HG02571 (cell line): Measurements from ENCODE around the gene CSGALNACT2.
"Not testable (repeated sequence)": the region's sequence is repeated elsewhere in the genome, so short reads cannot be mapped to it uniquely, and the experiment has no call there.

Source experiments
- ATAC-seq: cut with Tn5 transposase; IDR thresholded peaks from one replicate; pipeline ENCODE4 v1.9.1; 2021; ENCODE audit warnings: mild to moderate bottlenecking, moderate library complexity; ENCODE audit not compliant: unreplicated experiment

The CSGALNACT2 gene

DNA sequence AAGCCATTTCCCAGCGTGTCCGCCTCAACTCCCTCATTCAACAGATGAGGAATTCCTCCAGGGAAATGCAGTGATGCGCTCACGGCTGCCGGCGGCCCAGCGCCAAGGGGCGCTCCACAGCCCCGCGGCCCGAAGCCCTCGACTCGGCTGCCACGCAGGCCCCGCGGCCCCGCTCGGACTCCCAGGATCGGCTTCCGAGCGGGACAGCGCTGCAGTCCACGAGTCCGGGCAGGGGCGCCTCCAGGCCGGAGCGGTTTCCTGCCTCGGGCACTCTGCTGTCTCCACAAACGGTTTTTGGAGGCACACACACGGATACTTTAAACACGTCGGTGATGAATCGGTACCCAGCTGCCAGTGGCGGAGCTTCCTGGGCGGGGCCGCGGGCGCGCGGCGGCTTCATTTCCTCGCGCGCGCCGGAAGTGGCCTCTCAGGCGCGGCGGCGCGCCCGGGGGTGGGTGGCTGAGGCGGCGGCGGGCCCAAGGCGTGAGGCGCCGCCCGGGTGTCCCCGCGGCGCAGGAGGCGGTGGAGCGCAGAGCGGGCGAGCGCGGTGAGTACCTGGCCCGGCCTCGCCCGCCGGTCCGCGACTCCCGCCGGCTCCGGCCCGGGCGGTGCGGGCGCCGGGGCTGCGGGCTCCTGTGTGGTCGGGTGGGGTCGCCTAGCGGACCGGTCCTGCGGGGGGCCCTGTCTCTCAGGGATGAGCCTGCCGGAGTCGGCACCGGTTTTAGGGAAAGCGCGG lies at the start of gene CSGALNACT2:
Gene CSGALNACT2, plus strand, starts transcription at position 425 of the 736 bp plus-strand sequence. CDS start 16,705 bp downstream, outside the sequence.
- peak; percentile 70 for ATAC-seq

GRCh38 chr10:43089519-43089918 lies 48.7 kb upstream of the CSGALNACT2 start:
- no peak for ATAC-seq

- no peak for ATAC-seq
These were observed 48.1 kb upstream of the CSGALNACT2 start for GRCh38 chr10:43090188-43090587.

DNA sequence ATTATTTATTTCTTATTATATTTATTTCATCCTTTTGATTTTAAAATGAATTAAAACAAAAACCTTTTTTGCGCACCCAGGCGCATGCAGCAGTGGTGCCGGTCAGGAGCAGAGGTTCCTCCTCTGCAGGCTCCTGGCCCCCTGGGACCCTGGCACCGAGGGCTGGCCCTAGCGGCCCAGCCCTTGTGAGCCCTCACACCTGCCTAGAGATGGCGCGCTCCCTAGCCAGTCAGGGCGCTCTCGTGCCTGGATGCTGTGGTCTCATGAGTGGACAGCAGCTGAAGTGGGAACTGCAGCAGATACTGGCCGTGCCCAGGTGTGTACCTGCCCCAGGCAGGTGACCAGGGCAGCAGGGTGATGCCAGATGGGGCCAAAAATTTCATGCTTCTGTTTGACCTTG lies 47.6 kb upstream of the CSGALNACT2 start:
- no peak for ATAC-seq

DNA sequence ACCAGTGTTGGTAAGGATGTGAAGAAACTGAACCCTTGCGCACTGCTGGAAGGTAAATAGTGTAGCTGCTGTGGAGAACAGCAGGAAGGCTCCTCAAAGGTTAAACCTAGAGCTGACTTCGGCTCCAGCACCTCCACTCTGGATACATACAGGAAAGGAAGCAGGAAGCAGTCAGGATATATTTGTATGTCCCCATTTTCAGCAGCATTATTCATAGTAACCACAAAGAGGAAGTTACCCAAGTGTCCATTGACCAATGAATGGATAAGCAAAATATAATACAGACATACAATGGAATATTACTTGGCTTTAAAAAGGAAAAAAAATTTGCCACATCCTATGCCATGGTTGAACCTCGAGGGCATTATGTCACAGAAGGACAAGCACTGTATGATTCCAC lies 46.4 kb upstream of the CSGALNACT2 start:
- ATAC-seq, result no peak

GRCh38 chr10:43093423-43094076 lies 44.7 kb upstream of the CSGALNACT2 start:
- no peak for ATAC-seq

DNA sequence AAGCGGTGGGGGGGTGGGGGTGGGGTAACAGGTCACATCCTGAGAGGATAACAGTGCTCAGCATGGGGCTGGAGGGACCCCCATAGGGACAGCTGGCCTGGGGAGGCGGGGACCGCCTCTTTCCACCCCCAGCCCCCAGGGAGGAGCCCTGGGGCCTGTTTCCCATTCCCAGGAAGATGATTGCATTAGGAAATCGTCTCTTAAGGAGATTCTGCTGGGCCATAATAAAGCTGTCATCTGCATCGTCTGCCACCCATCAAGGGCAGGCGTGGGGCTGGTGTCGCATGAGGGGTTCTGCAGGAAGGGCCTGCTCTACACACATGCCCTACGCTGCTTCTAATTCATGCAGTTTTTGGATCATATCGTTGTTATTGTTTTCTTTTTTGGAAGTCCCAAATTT lies 44.2 kb upstream of the CSGALNACT2 start:
- no peak for ATAC-seq

DNA sequence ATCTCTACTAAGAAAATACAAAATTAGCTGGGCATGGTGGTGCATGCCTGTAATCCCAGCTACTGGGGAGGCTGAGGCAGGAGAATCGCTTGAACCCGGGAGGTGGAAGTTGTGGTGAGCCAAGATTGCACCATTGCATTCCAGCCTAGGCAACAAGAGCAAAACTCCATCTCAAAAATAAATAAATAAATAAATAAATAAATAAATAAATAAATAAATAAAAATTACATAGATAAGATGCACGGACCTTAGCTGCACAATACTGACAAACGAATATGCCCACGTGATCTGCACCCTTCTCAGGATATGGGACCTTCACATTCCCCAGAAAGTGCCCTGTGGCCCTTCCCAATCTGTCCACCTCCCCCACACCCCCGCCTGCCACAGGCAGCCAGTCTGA lies 38.9 kb upstream of the CSGALNACT2 start:
- not testable (repeated sequence) for ATAC-seq

- no peak for ATAC-seq
These were observed 38.3 kb upstream of the CSGALNACT2 start for GRCh38 chr10:43099928-43100327.

DNA sequence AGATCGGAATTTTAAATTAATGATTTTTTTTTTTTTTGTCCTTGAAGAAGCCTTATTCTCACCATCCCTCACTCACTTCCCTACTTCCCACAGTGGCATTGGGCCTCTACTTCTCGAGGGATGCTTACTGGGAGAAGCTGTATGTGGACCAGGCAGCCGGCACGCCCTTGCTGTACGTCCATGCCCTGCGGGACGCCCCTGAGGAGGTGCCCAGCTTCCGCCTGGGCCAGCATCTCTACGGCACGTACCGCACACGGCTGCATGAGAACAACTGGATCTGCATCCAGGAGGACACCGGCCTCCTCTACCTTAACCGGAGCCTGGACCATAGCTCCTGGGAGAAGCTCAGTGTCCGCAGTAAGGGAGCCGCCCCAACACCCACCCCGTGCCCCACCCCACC lies 37.9 kb upstream of the CSGALNACT2 start:
- no peak for ATAC-seq

GRCh38 chr10:43102063-43102828 lies 36.0 kb upstream of the CSGALNACT2 start:
- no peak for ATAC-seq

DNA sequence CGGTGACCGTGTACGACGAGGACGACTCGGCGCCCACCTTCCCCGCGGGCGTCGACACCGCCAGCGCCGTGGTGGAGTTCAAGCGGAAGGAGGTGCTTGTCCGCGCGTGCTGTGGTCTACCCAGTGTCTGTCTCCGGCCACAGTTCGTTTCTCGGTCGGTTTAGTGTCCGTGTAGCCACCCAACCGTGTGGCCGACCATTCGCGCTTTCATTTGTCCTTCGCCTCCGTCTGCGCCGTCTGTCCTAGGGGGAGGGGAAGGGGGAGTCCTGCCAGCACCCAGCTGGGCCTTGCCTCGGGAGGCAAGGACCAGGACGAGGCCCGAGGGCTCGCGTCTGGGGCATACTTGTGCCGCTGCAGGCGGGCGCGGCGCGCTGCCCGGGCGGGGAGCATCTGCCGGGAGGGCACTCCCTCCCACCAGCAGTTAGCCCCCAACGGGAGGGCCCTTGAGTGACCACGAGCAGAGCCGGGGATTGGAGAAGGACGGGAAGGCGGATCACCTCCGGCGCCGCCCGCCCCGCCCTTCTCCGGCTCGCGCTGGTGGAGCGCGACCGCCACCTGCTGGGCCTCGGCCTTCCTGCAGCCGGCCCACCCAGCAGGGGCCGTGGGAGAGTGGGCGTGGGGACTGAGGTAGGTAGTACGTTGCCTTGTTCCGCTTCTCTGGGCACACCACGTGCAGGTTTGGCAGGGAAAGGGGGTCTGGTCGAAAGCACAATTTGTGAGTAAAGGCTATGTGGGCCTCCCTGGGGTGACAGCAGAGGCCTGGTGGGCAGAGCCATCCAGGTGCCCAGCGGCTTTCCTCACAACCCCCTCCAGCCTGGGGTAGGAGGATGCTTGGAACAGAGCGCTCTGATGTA lies 32.9 kb upstream of the CSGALNACT2 start:
- peak; percentile 73 for ATAC-seq

GRCh38 chr10:43105956-43106229 lies 32.4 kb upstream of the CSGALNACT2 start:
- ATAC-seq, result no peak

DNA sequence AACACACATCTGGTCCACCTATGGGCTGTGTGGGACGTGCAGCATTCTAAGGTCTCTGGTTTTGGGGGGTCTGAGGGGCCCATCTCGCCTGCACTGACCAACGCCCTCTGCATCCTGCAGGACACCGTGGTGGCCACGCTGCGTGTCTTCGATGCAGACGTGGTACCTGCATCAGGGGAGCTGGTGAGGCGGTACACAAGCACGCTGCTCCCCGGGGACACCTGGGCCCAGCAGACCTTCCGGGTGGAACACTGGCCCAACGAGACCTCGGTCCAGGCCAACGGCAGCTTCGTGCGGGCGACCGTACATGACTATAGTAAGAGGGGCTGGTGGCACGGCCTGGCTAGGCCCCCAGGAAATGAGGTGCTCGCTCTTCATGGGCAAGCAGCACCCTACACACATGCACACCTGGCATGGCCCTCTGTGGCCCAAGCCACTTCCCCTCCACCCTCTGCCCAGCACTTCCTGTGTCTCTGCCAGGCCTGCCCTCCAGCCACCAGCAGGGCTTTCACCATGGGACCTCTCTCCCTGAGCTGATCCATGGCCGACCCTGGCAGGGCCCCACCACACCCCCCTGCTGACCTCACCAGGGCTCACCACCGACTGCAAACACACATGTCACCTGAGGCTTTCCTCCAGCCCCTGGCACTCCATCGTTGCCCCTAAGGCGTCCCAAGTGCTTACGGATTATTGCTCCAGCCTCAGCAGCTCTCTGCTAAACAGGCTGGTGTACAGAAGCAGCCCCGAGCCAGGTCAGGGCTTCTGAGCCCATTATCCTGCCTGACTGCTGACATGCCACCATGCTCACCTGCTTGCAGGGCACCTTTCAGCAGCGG lies 31.8 kb upstream of the CSGALNACT2 start:
- ATAC-seq, result no peak

GRCh38 chr10:43108951-43109350 lies 29.3 kb upstream of the CSGALNACT2 start:
- ATAC-seq, result no peak

DNA sequence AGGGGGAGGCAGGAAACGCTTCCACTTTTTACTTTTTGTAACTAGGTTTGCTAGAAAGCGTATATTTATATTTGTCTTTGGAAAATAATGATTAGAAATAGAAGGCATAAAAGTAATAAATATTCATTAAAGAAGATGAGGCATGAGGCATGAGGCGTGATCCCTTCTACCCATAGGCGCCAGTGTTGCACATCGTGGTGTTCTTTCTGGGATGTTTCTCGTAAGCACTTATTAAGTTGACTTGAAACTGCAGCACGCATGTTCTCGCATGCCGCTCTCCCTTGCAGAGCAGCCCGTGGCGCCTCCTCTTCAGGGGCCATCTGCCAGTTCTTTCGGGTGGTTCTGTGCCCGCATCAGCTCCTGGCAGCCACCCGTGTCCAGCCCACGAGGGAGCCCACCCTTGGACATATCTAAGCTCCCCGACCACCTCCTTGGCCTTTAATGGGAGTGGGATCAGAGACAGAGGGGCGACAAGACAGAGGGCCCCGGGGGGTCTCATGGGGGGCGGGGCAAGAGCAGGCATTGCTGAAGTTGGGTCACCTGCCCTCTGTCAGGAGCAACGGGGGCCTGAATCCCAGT lies 28.5 kb upstream of the CSGALNACT2 start:
- ATAC-seq, result no peak

DNA sequence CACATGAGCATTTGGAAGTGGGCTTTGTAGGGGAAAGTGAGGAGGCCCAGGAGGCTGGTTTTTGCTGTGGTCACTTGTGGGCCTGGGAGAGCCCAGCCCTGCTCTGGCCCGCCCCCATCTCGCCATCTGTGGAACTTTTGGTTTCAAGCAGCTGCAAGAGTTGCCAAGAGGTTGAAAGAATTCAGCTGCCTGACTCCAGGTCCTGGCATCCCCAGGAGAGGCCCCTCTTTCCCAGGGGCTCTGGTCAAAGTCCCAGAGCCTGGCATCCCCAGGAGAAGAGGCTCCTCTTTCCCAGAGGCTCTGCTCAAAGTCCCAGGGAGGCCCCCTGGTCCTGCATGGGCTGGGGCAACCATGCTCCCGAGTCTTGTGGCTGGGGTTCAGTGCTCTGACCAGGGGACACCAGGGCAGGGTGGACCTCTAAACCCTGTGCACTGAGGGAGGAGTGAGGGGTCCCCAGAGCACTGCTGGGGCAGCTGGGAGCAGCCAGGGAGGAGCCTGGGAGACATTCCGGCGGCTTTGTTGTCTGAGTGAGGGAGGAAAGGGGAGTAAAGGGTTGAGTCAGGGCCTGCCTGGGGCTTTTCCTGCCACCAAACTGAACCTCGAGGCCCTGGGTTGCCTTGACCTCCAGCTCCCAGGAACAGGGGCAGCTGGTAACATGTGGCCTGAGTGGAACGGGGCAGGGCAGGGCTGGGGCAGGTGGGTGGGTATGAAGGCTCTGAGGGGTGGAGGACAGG lies 27.7 kb upstream of the CSGALNACT2 start:
- ATAC-seq, result peak; percentile 71

- ATAC-seq, result no peak
These were observed 27.1 kb upstream of the CSGALNACT2 start for GRCh38 chr10:43111101-43111500.

- ATAC-seq, result no peak
These were observed 26.2 kb upstream of the CSGALNACT2 start for GRCh38 chr10:43111921-43112607.
